Stimulated activated CD4-positive, alpha-beta T cell treated with anti-CD3 and anti-CD28 coated beads, TNF-alpha, amount 100 ng/mL, for 24 hours (primary cell): Measurements from ENCODE around the gene AK2.

Experiments
- DNase-seq, 3 experiments: peaks; one replicate each; pipeline ENCODE4 v3.0.0-alpha.2; 2020; ENCODE audit warnings: low read depth in 3 of 3

AK2 gene

GRCh38 chr1:32972814-32973428 lies 63.8 kb downstream of the AK2 start:
- DNase-seq: no peak

DNA sequence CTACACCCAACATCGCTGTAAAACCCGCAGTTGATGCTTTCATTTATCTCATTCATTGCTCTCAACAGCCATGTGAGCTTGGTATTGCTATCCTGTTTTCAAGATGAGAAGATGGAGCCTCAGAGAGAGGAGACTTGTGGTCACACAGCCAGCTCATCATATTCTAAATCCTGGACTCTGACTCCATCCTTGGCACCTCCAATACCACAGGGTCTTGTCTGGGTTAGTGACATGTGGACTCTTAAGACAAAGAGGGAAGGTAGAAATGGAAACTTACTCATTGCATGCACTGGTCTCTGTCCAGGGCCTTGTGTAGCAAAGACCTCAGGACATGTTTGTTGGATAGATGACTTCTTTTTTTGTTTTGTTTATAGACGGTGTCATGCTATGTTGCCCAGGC lies 65.1 kb downstream of the AK2 start:
- DNase-seq: no peak

DNA sequence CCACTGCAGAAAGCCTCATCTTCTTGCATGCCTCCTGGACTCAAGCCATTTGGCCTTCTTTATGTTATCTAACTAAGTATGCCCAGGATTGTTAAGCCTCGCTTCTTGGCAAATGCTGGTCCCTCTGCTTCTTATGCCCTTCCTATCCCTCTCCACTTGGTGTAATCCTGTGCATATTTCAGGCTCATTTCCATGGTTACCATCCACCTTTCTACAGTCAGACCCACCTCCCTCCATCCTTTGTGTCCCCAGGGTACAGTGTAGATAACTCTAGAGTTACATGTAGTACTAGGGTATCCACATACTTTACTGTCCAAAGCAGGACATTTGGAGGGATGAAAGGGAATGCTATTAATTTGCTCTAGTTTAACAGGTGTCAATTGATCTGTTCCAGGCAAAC lies 65.5 kb downstream of the AK2 start:
- DNase-seq: no peak

DNA sequence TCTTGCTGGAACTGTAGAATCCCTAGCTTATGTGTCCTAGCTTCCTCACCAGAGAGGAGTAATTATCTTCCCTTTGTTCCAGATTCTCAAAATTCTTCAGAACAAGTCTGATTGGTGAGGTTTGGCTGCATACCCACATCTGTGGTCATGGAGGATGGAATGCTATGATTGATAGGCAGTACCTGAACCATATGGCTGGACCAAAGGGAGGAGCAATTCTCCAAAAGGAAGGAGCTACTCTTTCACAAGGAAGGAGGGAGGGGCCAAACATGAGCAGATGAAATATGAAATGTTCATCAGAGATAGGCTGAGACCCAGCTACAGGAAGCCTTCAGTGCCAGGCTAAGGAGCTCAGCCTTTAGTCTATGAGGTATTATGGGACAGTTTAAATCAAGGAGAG lies 67.1 kb downstream of the AK2 start:
- no peak for DNase-seq

DNA sequence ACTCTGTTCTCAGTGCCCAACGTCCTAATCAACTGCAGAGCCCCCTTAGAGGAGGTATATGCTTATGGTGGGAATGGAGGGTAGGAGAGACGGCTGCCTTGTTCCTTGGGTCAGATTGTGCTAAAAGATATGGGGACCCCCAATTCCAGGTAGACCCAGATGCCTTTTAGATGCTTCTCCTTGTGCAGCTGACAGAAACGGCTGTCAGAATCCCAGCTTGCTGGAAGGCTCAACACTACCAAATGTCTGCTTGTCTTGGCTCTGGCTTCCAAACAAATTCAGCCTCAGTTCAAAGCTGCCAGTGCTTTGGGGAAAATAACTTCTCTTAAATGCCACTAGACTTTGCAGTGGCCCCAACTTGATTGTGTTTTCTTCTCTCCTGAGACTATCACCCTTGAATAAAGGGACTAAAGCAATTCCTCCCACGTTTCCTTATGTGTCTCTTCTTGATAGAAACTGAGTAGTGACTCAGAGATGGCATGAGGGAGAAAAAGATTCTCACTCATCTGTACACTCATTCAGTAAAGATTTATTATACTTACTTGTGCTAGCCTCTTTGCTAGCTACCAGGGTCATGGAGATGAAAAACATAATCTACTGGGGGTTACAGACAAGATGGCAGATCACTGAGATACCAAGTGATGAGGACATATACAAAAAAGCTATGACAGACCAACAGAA lies 68.7 kb downstream of the AK2 start:
- no peak for DNase-seq

- DNase-seq: no peak
Observed at GRCh38 chr1:32966900-32967299, 69.8 kb downstream of the AK2 start.

DNA sequence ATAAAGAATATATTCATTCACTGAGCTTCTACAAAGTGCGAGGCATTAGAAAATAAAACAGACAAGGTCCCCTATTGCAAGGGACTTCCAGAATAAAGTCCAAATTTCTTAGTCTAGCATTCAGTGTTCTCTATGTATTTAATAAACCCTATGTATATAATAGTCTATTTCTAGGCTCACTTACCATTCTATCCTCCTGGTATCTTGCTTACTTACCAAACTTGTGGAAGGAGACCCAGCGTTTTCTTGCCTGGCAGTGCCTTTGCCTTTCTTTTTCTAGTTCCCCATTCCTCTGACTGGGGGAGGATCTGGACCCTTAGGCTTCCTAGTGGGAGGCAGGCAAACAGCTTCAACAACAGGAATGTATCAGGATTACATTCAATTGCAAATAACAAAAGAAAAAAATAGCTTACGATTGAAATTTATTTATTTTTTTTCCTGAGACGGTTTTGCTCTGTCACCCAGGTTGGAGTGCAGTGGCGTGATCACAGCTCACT lies 71.4 kb downstream of the AK2 start:
- no peak for DNase-seq

DNA sequence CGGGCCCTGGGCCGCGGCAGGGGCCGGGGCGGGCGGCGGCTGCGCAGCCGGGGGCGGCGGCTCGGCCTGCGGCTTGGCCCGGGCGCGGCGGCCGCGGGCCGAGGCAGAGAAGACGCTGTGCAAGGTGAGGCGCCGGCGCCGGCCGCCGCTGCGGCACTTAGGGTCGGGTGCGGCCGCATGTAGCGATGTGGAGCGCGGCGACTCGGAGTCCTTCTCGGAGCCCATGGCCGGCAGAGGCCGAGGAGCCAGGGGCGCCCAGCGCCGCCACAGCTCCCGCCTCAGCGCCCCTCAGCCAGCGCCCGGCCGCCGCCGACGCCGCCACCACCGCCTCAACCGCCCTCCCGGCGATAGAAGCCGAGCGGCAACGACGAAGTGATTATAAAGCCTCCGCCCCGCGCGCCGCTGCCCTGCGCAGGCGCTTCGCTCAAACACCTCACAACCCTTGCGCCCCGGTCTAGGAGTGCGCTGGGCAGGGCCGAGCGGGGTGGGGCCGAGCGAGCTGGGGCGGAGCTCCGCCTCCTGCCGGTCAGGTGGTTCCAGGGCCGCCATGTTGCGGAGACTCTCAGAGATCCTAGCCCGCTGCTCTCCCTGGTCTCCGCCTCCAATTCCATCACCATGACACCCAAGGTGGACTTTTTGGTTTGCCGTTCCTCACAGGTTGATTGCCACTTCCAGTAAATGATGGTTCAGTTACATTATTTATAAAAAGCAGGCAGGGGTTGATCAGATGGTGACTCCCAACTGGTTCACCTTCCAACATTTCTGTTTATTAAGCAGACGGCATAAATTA lies 72.0 kb downstream of the AK2 start, which contains the start of gene RNF19B:
Gene RNF19B, minus strand, starts transcription at position 349 of the 790 bp plus-strand sequence. Its CDS starts 124 bp downstream, at position 225.
- peak; percentile 86 to 96 (median 94) for DNase-seq

DNA sequence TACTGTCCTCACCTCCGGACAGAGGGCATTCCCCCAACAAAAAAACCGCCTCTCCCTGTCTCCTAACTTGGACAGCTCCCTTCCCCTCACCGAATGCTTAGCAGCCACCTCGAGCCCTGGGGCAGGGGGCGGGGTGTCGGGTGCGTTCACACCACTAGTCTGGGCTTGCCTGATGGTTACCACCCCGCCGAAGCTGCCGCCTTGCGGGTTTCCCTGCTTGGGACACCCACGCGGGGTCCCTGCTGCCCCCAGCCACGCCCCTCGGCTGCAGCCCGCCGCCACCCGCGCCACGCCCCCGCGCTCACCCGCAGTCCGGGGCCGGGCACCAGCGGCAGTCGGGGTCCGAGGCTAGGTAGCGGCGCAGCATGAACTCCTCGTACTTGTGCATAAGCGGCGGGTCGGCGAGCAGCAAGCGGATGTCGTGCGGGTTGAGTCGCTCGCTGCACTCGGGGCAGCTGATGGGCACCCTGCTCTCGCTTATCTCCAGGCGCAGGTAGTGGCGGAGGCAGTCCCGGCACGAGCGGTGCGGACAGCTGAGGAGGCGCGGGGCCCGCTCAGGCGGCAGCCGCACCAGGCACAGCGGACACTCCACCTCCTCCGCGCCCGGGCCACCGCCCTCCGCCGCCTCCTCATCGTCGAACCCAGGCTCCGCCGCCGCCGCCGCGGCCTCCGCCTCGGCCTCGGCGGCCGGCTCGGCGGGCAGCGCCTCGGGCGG lies 72.8 kb downstream of the AK2 start:
- DNase-seq: peak; percentile 22 to 62 (median 27)

- DNase-seq: no peak
Observed at GRCh38 chr1:32962248-32962896, 74.3 kb downstream of the AK2 start.

GRCh38 chr1:32960819-32961355 lies 75.8 kb downstream of the AK2 start:
- DNase-seq: no peak

DNA sequence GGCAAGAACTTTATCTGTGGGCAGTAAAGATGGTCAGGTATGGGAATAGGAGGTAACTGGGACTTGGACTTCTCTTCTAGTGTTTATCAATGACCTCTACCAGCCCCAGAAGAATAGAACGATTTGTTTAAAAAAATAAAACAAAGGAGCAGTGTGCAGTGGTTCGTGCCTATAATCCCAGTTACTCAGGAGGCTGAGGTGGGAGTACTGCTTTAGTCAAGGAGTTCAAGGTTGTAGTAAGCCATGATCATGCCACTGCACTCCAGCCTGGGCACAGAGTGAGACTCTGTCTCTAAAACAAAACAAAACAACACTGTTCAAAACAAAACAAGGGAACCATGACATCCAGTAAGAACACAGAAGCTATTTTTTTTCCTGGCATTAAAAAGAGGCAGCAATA lies 76.3 kb downstream of the AK2 start:
- no peak for DNase-seq

DNA sequence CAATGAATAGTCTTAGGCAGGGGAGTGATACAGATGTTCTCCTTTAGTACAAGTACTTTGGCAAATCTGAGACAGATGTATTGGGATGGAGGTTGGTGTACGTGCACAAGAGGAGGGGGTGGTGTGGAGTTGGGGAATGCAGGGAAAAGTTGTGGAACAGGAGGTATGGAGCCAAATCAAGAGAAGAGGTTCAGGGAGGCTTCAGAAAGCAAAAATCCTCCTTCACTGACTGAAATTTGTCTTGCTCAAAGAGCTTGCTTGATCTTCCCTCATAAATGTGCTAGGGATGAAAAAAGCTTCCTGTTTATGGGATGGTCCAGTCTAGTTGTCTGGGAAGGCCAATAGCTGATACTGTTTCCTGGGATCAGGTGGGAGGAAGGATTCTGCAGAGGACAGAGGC lies 77.9 kb downstream of the AK2 start:
- DNase-seq: no peak
